ENCODE results near the gene CNN2.

Gene CNN2

GRCh38 chr19:1082165-1082927 lies 55.9 kb downstream of the CNN2 start:
- Histone ChIP-seq H3K4me1 (ENCODE audit: control insufficient read depth, insufficient read depth, low read length) (peaks cover 18% of the 10 kb centered on the region), H3K9me3 (ENCODE audit: control insufficient read depth, low read length) (no peaks in the 10 kb centered on the region), H3K36me3 (ENCODE audit: control insufficient read depth, insufficient read depth, low read length) (no peaks in the 10 kb centered on the region), H3K9ac (ENCODE audit: low read length) (no peak overlapping the region), H3K27me3 (ENCODE audit: control insufficient read depth, insufficient read depth, low read length) (no peaks in the 10 kb centered on the region), H3K4me3 (ENCODE audit: low read length) (peak overlapping the region; percentile 8)

- H3K4me3 ChIP-seq (ENCODE audit: low read length): peak overlapping the region; percentile 8
- no peaks in the 10 kb centered on the region for H3K9me3 ChIP-seq (ENCODE audit: control insufficient read depth, low read length)
- H3K27me3 ChIP-seq (ENCODE audit: control insufficient read depth, insufficient read depth, low read length): no peaks in the 10 kb centered on the region
- peaks cover 18% of the 10 kb centered on the region for H3K4me1 ChIP-seq (ENCODE audit: control insufficient read depth, insufficient read depth, low read length)
- H3K36me3 ChIP-seq (ENCODE audit: control insufficient read depth, insufficient read depth, low read length): no peaks in the 10 kb centered on the region
- no peak overlapping the region for H3K9ac ChIP-seq (ENCODE audit: low read length)
Measured at GRCh38 chr19:1082928-1083816, 56.8 kb downstream of the CNN2 start.

- no peak overlapping the region for H3K4me3 ChIP-seq (ENCODE audit: low read length)
- H3K9me3 ChIP-seq (ENCODE audit: control insufficient read depth, low read length): no peaks in the 10 kb centered on the region
- H3K36me3 ChIP-seq (ENCODE audit: control insufficient read depth, insufficient read depth, low read length): peaks cover 4% of the 10 kb centered on the region
- no peaks in the 10 kb centered on the region for H3K27me3 ChIP-seq (ENCODE audit: control insufficient read depth, insufficient read depth, low read length)
- peaks cover 18% of the 10 kb centered on the region for H3K4me1 ChIP-seq (ENCODE audit: control insufficient read depth, insufficient read depth, low read length)
- H3K9ac ChIP-seq (ENCODE audit: low read length): no peak overlapping the region
Measured at GRCh38 chr19:1084024-1084868, 57.8 kb downstream of the CNN2 start.

GRCh38 chr19:1085053-1085658 lies 58.7 kb downstream of the CNN2 start:
- peaks cover 4% of the 10 kb centered on the region for H3K36me3 ChIP-seq (ENCODE audit: control insufficient read depth, insufficient read depth, low read length)
- no peak overlapping the region for H3K4me3 ChIP-seq (ENCODE audit: low read length)
- H3K27me3 ChIP-seq (ENCODE audit: control insufficient read depth, insufficient read depth, low read length): no peaks in the 10 kb centered on the region
- peaks cover 18% of the 10 kb centered on the region for H3K4me1 ChIP-seq (ENCODE audit: control insufficient read depth, insufficient read depth, low read length)
- H3K9me3 ChIP-seq (ENCODE audit: control insufficient read depth, low read length): no peaks in the 10 kb centered on the region
- H3K9ac ChIP-seq (ENCODE audit: low read length): no peak overlapping the region

GRCh38 chr19:1085676-1086442 lies 59.5 kb downstream of the CNN2 start:
- Histone ChIP-seq H3K4me1 (ENCODE audit: control insufficient read depth, insufficient read depth, low read length) (peaks cover 18% of the 10 kb centered on the region), H3K9ac (ENCODE audit: low read length) (no peak overlapping the region), H3K9me3 (ENCODE audit: control insufficient read depth, low read length) (no peaks in the 10 kb centered on the region), H3K36me3 (ENCODE audit: control insufficient read depth, insufficient read depth, low read length) (peaks cover 4% of the 10 kb centered on the region), H3K4me3 (ENCODE audit: low read length) (no peak overlapping the region), H3K27me3 (ENCODE audit: control insufficient read depth, insufficient read depth, low read length) (no peaks in the 10 kb centered on the region)

GRCh38 chr19:1086613-1087012 lies 60.2 kb downstream of the CNN2 start:
- peaks cover 13% of the 10 kb centered on the region for H3K4me1 ChIP-seq (ENCODE audit: control insufficient read depth, insufficient read depth, low read length)
- H3K4me3 ChIP-seq (ENCODE audit: low read length): no peak overlapping the region
- H3K9me3 ChIP-seq (ENCODE audit: control insufficient read depth, low read length): no peaks in the 10 kb centered on the region
- H3K36me3 ChIP-seq (ENCODE audit: control insufficient read depth, insufficient read depth, low read length): peaks cover 4% of the 10 kb centered on the region
- no peaks in the 10 kb centered on the region for H3K27me3 ChIP-seq (ENCODE audit: control insufficient read depth, insufficient read depth, low read length)
- H3K9ac ChIP-seq (ENCODE audit: low read length): no peak overlapping the region

- H3K4me1 ChIP-seq (ENCODE audit: control insufficient read depth, insufficient read depth, low read length): peaks cover 4% of the 10 kb centered on the region
- H3K36me3 ChIP-seq (ENCODE audit: control insufficient read depth, insufficient read depth, low read length): peaks cover 4% of the 10 kb centered on the region
- no peak overlapping the region for H3K9ac ChIP-seq (ENCODE audit: low read length)
- H3K27me3 ChIP-seq (ENCODE audit: control insufficient read depth, insufficient read depth, low read length): no peaks in the 10 kb centered on the region
- H3K9me3 ChIP-seq (ENCODE audit: control insufficient read depth, low read length): no peaks in the 10 kb centered on the region
- H3K4me3 ChIP-seq (ENCODE audit: low read length): no peak overlapping the region
Measured at GRCh38 chr19:1087813-1088415, 61.5 kb downstream of the CNN2 start.

- Histone ChIP-seq H3K27me3 (ENCODE audit: control insufficient read depth, insufficient read depth, low read length) (no peaks in the 10 kb centered on the region), H3K9me3 (ENCODE audit: control insufficient read depth, low read length) (no peaks in the 10 kb centered on the region), H3K9ac (ENCODE audit: low read length) (no peak overlapping the region), H3K4me1 (ENCODE audit: control insufficient read depth, insufficient read depth, low read length) (peaks cover 4% of the 10 kb centered on the region), H3K4me3 (ENCODE audit: low read length) (no peak overlapping the region), H3K36me3 (ENCODE audit: control insufficient read depth, insufficient read depth, low read length) (peaks cover 4% of the 10 kb centered on the region)
Measured at GRCh38 chr19:1088416-1089010, 62.1 kb downstream of the CNN2 start.
